HepG2 (cell line): ENCODE results near the gene SEC61A2. TPM values are rescaled to one million over a fixed set of nuclear protein-coding genes. Genes with fewer than 3 reads are reported as not detected.

ENCODE experiments used
- ATF2 ChIP-seq: sonication (generic); formaldehyde crosslinking; IDR thresholded peaks from 2 replicates; pipeline ENCODE4 v1.4.0; 2020; ENCODE audit warnings: missing genetic modification reagents
- FOXP4 ChIP-seq: sonication (generic); formaldehyde crosslinking; IDR thresholded peaks from 2 replicates; pipeline ENCODE4 v1.4.0; 2020; ENCODE audit warnings: missing genetic modification reagents
- HDAC1 ChIP-seq: sonication (generic); formaldehyde crosslinking; IDR thresholded peaks from 2 replicates; pipeline ENCODE4 v1.5.1; 2020; ENCODE audit warnings: mild to moderate bottlenecking, missing genetic modification reagents
- HIVEP1 ChIP-seq: sonication (generic); formaldehyde crosslinking; IDR thresholded peaks from 2 replicates; pipeline ENCODE4 v1.4.0; 2020; ENCODE audit warnings: mild to moderate bottlenecking, missing genetic modification reagents
- HNF4G ChIP-seq, 2 experiments: sonication (generic) in 1 of 2; formaldehyde crosslinking in 1 of 2; IDR thresholded peaks; 2 replicates each; pipeline versions ENCODE4 v1.4.0 to v1.6.1; 2011 to 2020; ENCODE audit warnings: borderline replicate concordance in 2 of 2, low read depth in 2 of 2, mild to moderate bottlenecking in 2 of 2, low read length in 1 of 2, missing genetic modification reagents in 1 of 2, moderate library complexity in 1 of 2
- HNRNPK ChIP-seq: fragments of 200-400 bp; formaldehyde crosslinking; IDR thresholded peaks from 2 replicates; pipeline ENCODE4 v1.6.1; 2018; ENCODE audit warnings: low read length, low read depth, moderate library complexity, mild to moderate bottlenecking; ENCODE audit not compliant: poor library complexity, severe bottlenecking
- IRF2 ChIP-seq: IDR thresholded peaks from 2 replicates; pipeline ENCODE4 v1.6.1; 2018; ENCODE audit warnings: missing genetic modification reagents, missing compliant biosample characterization
- MYNN ChIP-seq: sonication (generic); formaldehyde crosslinking; IDR thresholded peaks from 2 replicates; pipeline ENCODE4 v1.4.0; 2020; ENCODE audit warnings: mild to moderate bottlenecking, low read depth, missing genetic modification reagents
- PCBP1 ChIP-seq: fragments of 200-400 bp; formaldehyde crosslinking; IDR thresholded peaks from 2 replicates; pipeline ENCODE4 v1.6.1; 2017; ENCODE audit warnings: mild to moderate bottlenecking, low read depth, low read length, borderline replicate concordance
- PPARG ChIP-seq: conservative IDR thresholded peaks from 2 replicates; pipeline ENCODE4 v1.6.1; 2016; ENCODE audit warnings: missing biosample characterization, missing genetic modification reagents
- PRDM15 ChIP-seq: sonication (generic); formaldehyde crosslinking; IDR thresholded peaks from 2 replicates; pipeline ENCODE4 v1.4.0; 2020; ENCODE audit warnings: missing genetic modification reagents
- SSRP1 ChIP-seq: IDR thresholded peaks from 2 replicates; pipeline ENCODE4 v1.6.1; 2016; ENCODE audit warnings: control low read depth
- TSC22D2 ChIP-seq: sonication (generic); formaldehyde crosslinking; IDR thresholded peaks from 2 replicates; pipeline ENCODE4 v1.5.1; 2020; ENCODE audit warnings: missing genetic modification reagents, mild to moderate bottlenecking, borderline replicate concordance
- ZFP91 ChIP-seq: sonication (generic); formaldehyde crosslinking; IDR thresholded peaks from 2 replicates; pipeline ENCODE4 v1.9.0; 2022; ENCODE audit warnings: missing genetic modification reagents, mild to moderate bottlenecking, borderline replicate concordance
- ZMAT3 ChIP-seq: sonication (generic); formaldehyde crosslinking; conservative IDR thresholded peaks from 2 replicates; pipeline ENCODE4 v1.7.0; 2021; ENCODE audit warnings: missing genetic modification reagents
- ZNF136 ChIP-seq: sonication (generic); formaldehyde crosslinking; IDR thresholded peaks from 2 replicates; pipeline ENCODE4 v1.8.1; 2022; ENCODE audit warnings: low read depth, mild to moderate bottlenecking, moderate library complexity, missing genetic modification reagents
- ZNF235 ChIP-seq: sonication (generic); formaldehyde crosslinking; IDR thresholded peaks from 2 replicates; pipeline ENCODE4 v1.8.1; 2023; ENCODE audit warnings: mild to moderate bottlenecking, missing genetic modification reagents, borderline replicate concordance
- ZNF251 ChIP-seq: sonication (generic); formaldehyde crosslinking; IDR thresholded peaks from 2 replicates; pipeline ENCODE4 v1.9.0; 2021; ENCODE audit warnings: mild to moderate bottlenecking, missing genetic modification reagents
- ZNF3 ChIP-seq: IDR thresholded peaks from 2 replicates; pipeline ENCODE4 v1.7.0; 2017; ENCODE audit warnings: inconsistent platforms
- polyA plus RNA-seq, 8 experiments: library from polyadenylated mRNA; depleted of rRNA in 3 of 8; stranded (reverse) in 7 of 8; unstranded in 1 of 8; fragments of >200 nt; fragmentation: Illumina TruSeq in 4 of 8; extraction: Trizol in 4 of 8; gene quantifications; 2 replicates each; pipeline versions ENCODE4 v1.2.1 to v1.2.3, GENCODE V29; 2011 to 2016; ENCODE audit warnings: low read depth in 4 of 8, missing spikeins in 1 of 8, mixed read lengths in 1 of 8; ENCODE audit not compliant: insufficient read depth in 1 of 8
- total RNA-seq, 5 experiments: library from RNA; depleted of rRNA; stranded (reverse); fragments of >200 nt; fragmentation: Illumina TruSeq; extraction: Trizol; gene quantifications; 2 replicates each; pipeline ENCODE4 v1.2.3, GENCODE V29; 2016; ENCODE audit warnings: low read depth in 1 of 5

The SEC61A2 gene
- total and polyA plus RNA-seq, 2 of the 13 experiments (the other 11 are each of a cell fraction or from before 2014, with no cell fraction given) = 5.5 to 7.4 TPM

GRCh38 chr10:12195603-12196506 lies 66.4 kb downstream of the SEC61A2 start, which contains the start of the genes CDC123 and NUDT5 (continued):
- TF ChIP-seq HNF4G (IDR thresholded peaks at IDR 0.05; ENCODE audit: borderline replicate concordance, low read depth, low read length) = peak; percentile 19; the same call in 1 of the 2 replicates
- no peak for TF ChIP-seq HNF4G (CRISPR knock-in tag; IDR thresholded peaks at IDR 0.05; ENCODE audit: borderline replicate concordance, low read depth)
- 0 out of 2 replicates have a peak, but pooled peaks have one; percentile 26 for TF ChIP-seq ZNF136 (CRISPR knock-in tag)
- no peak for TF ChIP-seq ZNF235 (CRISPR knock-in tag)
- 0 out of 2 replicates have a peak, but pooled peaks have one; percentile 8 for TF ChIP-seq FOXP4 (CRISPR knock-in tag)
- no peak; the same call in 1 of the 2 replicates for TF ChIP-seq PCBP1
- TF ChIP-seq HDAC1 (CRISPR knock-in tag) = peak; percentile 83
- no peak for TF ChIP-seq PRDM15 (CRISPR knock-in tag)
- TF ChIP-seq MYNN = 0 out of 2 replicates have a peak, but pooled peaks have one; percentile 55
- peak; percentile 51; the same call in 1 of the 2 replicates for TF ChIP-seq HIVEP1 (CRISPR knock-in tag)
- 0 out of 2 replicates have a peak, but pooled peaks have one; percentile 36 for TF ChIP-seq ZMAT3
- TF ChIP-seq PPARG = no peak
- TF ChIP-seq HNRNPK = no peak
- peak; percentile 73; the same call in 1 of the 2 replicates for TF ChIP-seq ATF2 (CRISPR knock-in tag)
- TF ChIP-seq ZNF251 (CRISPR knock-in tag) = no peak
- no peak for TF ChIP-seq TSC22D2
- 0 out of 2 replicates have a peak, but pooled peaks have one; percentile 25 for TF ChIP-seq ZNF3 (CRISPR knock-in tag)
- TF ChIP-seq SSRP1 (CRISPR knock-in tag) = no peak
- TF ChIP-seq IRF2 = peak; percentile 48; the same call in 1 of the 2 replicates
- TF ChIP-seq ZFP91 (CRISPR knock-in tag) = peak; percentile 77
